ENCODE results near the gene ARIH1. TPM values are rescaled to one million over a fixed set of nuclear protein-coding genes. Genes with fewer than 3 reads are reported as not detected.
"Not testable (repeated sequence)": the region's sequence is repeated elsewhere in the genome, so short reads cannot be mapped to it uniquely, and the experiment has no call there.

The ARIH1 gene
- 100 to 1,000 TPM; 133 to 138 TPM for total RNA-seq

- Mint-ChIP-seq H3K27me3 (no peaks in the 10 kb centered on the region), H3K9me3 (no peaks in the 10 kb centered on the region), H3K4me1 (peaks cover 43% of the 10 kb centered on the region), H3K27ac (peak within 1 kb of the TSS; percentile 98), H3K36me3 (ENCODE audit: low read depth) (peaks cover 34% of the 10 kb centered on the region), H3K4me3 (peak within 1 kb of the TSS; percentile 91)
- CTCF ChIA-PET: interaction anchor here (0.9 to 2.2 kb wide), 12 partner anchors 8 to 311 kb away, joined by 3 to 44 read pairs (median 4); no protein-coding TSS in a partner anchor
- DNase-seq: peak; percentile 95
- POLR2A ChIA-PET: interaction anchor here (0.7 to 4.3 kb wide), 20 partner anchors 9 to 313 kb away, joined by 3 to 86 read pairs (median 5); partner anchors contain the start of genes BBS4, HEXA, HIGD2B and PKM
These were observed at the start of gene ARIH1 for GRCh38 chr15:72473614-72474465. ARIH1 (plus strand) TSS chr15:72474330; CDS start chr15:72474640, 310 bp downstream.

- H3K4me3 Mint-ChIP-seq: no peak overlapping the region
- ChIA-PET POLR2A (no interaction called here), CTCF (no interaction called here)
- no peak for DNase-seq
- H3K4me1 Mint-ChIP-seq: no peaks in the 10 kb centered on the region
- H3K36me3 Mint-ChIP-seq (ENCODE audit: low read depth): peaks cover 2% of the 10 kb centered on the region
- no peak overlapping the region for H3K27ac Mint-ChIP-seq
- H3K27me3 Mint-ChIP-seq: peaks cover 29% of the 10 kb centered on the region
- H3K9me3 Mint-ChIP-seq: peaks cover 5% of the 10 kb centered on the region
These were observed 47.4 kb upstream of the ARIH1 start for GRCh38 chr15:72426753-72427152.

DNA sequence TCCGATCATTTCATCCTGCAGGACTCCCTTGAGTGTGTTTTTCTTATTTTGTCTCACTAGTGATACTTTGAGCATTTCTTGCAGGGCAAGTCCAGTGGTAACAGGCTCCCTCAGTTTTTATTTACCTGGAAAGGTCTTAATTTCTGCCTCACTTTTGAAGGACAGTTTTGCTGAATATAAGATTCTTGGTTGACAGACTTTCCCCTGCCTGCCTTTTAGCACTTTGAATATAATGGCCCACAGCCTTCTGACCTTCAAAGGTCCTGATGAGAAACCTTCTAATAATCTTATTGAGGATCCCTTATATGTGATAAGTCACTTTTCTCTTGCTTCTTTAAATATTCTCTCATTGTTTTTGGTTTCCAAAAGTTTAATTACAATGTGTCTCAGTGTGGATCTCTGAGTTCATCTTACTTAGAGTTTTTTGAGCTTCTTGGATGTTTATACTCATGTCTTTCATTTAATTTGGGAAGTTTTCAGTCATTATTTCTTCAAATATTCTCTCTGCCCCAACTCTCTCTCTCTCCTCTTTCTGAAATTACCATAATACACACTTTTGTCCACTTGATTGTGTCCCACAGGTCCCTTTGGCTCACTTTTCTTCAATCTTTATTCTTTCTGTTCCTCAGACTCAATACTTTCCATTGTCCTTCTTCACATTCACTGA is 36.3 kb upstream of the ARIH1 start:
- H3K27ac Mint-ChIP-seq: no peak overlapping the region
- H3K9me3 Mint-ChIP-seq: peaks cover 8% of the 10 kb centered on the region
- peaks cover 27% of the 10 kb centered on the region for H3K27me3 Mint-ChIP-seq
- no peaks in the 10 kb centered on the region for H3K4me1 Mint-ChIP-seq
- ChIA-PET POLR2A (no interaction called here), CTCF (interaction anchor here (0.7 to 1.1 kb wide), 2 partner anchors 281 to 599 kb away, joined by 3 read pairs; no protein-coding TSS in a partner anchor)
- H3K4me3 Mint-ChIP-seq: no peak overlapping the region
- H3K36me3 Mint-ChIP-seq (ENCODE audit: low read depth): peaks cover 4% of the 10 kb centered on the region
- DNase-seq: no peak

- POLR2A ChIA-PET, CTCF ChIA-PET: not testable (repeated sequence)
These were observed 31.3 kb upstream of the ARIH1 start for GRCh38 chr15:72442848-72443247.

DNA sequence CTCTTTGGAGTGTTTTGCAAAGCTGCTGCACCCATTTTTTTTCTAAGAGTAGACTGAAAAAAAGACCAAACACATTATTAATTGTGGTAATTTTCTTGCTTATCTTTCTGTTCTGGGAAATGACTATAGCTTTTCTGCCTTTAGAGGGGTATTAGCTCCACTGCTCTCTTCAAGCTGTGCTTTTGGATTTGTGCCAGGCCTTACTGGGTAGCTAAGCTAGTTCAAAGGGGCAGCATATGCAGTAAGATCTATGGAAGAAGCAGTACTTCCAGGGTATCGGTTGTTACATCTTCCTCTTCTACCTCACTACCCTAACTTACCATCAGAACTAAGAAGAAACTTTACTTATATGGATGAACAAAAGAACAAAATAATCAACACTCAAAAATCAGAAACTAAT is 28.7 kb upstream of the ARIH1 start:
- CTCF ChIA-PET: no interaction called here
- no peak overlapping the region for H3K27ac Mint-ChIP-seq
- no peaks in the 10 kb centered on the region for H3K9me3 Mint-ChIP-seq
- no peak overlapping the region for H3K4me3 Mint-ChIP-seq
- no peaks in the 10 kb centered on the region for H3K4me1 Mint-ChIP-seq
- H3K27me3 Mint-ChIP-seq: peaks cover 8% of the 10 kb centered on the region
- POLR2A ChIA-PET: no interaction called here
- no peak for DNase-seq
- H3K36me3 Mint-ChIP-seq (ENCODE audit: low read depth): no peaks in the 10 kb centered on the region

More at GRCh38 chr15:72442848-72443247, 31.3 kb upstream of the ARIH1 start:
- not testable (repeated sequence) for H3K36me3 Mint-ChIP-seq (ENCODE audit: low read depth); H3K4me3 Mint-ChIP-seq; H3K4me1 Mint-ChIP-seq; DNase-seq; H3K27me3 Mint-ChIP-seq; H3K27ac Mint-ChIP-seq; H3K9me3 Mint-ChIP-seq

- Mint-ChIP-seq H3K4me1 (no peaks in the 10 kb centered on the region), H3K27ac (no peak overlapping the region), H3K27me3 (peaks cover 10% of the 10 kb centered on the region), H3K36me3 (ENCODE audit: low read depth) (no peaks in the 10 kb centered on the region), H3K9me3 (no peaks in the 10 kb centered on the region), H3K4me3 (no peak overlapping the region)
- ChIA-PET POLR2A (no interaction called here), CTCF (no interaction called here)
- DNase-seq: no peak
These were observed 23.3 kb upstream of the ARIH1 start for GRCh38 chr15:72450805-72451204.

DNA sequence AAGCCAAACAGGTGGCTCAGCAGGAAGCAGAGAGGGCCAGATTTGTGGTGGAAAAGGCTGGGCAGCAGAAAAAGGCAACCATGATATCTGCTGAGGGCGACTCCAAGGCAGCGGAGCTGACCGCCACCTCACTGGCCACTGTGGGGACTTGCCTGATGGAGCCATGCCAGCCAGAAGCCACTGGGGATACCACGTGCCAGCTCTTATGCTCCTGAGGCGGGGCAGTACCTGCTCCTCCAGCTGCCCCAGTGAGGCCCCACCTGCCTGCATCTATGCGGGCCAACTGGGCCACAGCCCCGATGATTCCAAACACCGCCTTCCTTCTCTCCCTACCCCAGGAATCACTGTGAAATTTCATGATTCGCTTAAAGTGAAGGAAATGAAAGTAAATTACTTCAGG is 22.9 kb upstream of the ARIH1 start:
- H3K9me3 Mint-ChIP-seq: no peaks in the 10 kb centered on the region
- H3K4me1 Mint-ChIP-seq: no peaks in the 10 kb centered on the region
- no peak overlapping the region for H3K4me3 Mint-ChIP-seq
- DNase-seq: no peak
- CTCF ChIA-PET: no interaction called here
- H3K27ac Mint-ChIP-seq: no peak overlapping the region
- H3K27me3 Mint-ChIP-seq: peaks cover 11% of the 10 kb centered on the region
- POLR2A ChIA-PET: no interaction called here
- no peaks in the 10 kb centered on the region for H3K36me3 Mint-ChIP-seq (ENCODE audit: low read depth)

DNA sequence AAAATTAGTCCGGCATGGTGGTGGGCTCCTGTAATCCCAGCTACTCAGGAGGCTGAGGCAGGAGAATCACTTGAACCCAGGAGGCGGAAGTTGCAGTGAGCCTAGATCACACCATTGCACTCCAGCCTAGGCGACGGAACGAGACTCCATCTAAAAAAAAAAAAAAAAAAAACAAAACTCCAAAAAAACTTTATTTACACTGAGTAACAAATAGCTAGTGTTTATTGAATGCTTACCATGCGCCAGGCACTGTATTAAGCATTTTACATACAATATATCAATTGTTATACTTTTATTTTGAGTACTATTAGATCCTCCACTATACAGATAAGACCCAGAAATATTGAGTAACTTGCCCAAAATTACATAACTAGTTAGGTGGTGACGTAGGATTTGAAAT is 17.4 kb upstream of the ARIH1 start:
- H3K36me3 Mint-ChIP-seq (ENCODE audit: low read depth): no peaks in the 10 kb centered on the region
- H3K4me3 Mint-ChIP-seq: no peak overlapping the region
- H3K9me3 Mint-ChIP-seq: no peaks in the 10 kb centered on the region
- peaks cover 3% of the 10 kb centered on the region for H3K4me1 Mint-ChIP-seq
- DNase-seq: no peak
- H3K27ac Mint-ChIP-seq: no peak overlapping the region
- POLR2A ChIA-PET: no interaction called here
- H3K27me3 Mint-ChIP-seq: peaks cover 6% of the 10 kb centered on the region
- CTCF ChIA-PET: no interaction called here

GRCh38 chr15:72460402-72460801 is 13.7 kb upstream of the ARIH1 start:
- no peak for DNase-seq
- CTCF ChIA-PET: interaction anchor here (3.1 to 5.3 kb wide), 2 partner anchors 13 to 15 kb away, joined by 16 to 44 read pairs; partner anchors contain the start of gene ARIH1
- no peaks in the 10 kb centered on the region for H3K9me3 Mint-ChIP-seq
- peaks cover 12% of the 10 kb centered on the region for H3K4me1 Mint-ChIP-seq
- H3K27ac Mint-ChIP-seq: no peak overlapping the region
- no peaks in the 10 kb centered on the region for H3K36me3 Mint-ChIP-seq (ENCODE audit: low read depth)
- H3K4me3 Mint-ChIP-seq: no peak overlapping the region
- POLR2A ChIA-PET: interaction anchor here (6.2 kb wide), 1 partner anchor 14 kb away, joined by 86 read pairs; the partner anchor contains the start of gene ARIH1
- H3K27me3 Mint-ChIP-seq: peaks cover 3% of the 10 kb centered on the region

- ChIA-PET CTCF (interaction anchor here (0.6 to 5.3 kb wide), 3 partner anchors 9 to 151 kb away, joined by 3 to 44 read pairs (median 4); partner anchors contain the start of gene ARIH1), POLR2A (interaction anchor here (4.8 to 6.2 kb wide), 2 partner anchors 10 to 87 kb away, joined by 26 to 86 read pairs; partner anchors contain the start of genes ARIH1 and HEXA)
- H3K27ac Mint-ChIP-seq: no peak overlapping the region
- peaks cover 12% of the 10 kb centered on the region for H3K4me1 Mint-ChIP-seq
- no peak overlapping the region for H3K4me3 Mint-ChIP-seq
- DNase-seq: no peak
- no peaks in the 10 kb centered on the region for H3K36me3 Mint-ChIP-seq (ENCODE audit: low read depth)
- no peaks in the 10 kb centered on the region for H3K27me3 Mint-ChIP-seq
- H3K9me3 Mint-ChIP-seq: no peaks in the 10 kb centered on the region
These were observed 10.4 kb upstream of the ARIH1 start for GRCh38 chr15:72463702-72464101.

DNA sequence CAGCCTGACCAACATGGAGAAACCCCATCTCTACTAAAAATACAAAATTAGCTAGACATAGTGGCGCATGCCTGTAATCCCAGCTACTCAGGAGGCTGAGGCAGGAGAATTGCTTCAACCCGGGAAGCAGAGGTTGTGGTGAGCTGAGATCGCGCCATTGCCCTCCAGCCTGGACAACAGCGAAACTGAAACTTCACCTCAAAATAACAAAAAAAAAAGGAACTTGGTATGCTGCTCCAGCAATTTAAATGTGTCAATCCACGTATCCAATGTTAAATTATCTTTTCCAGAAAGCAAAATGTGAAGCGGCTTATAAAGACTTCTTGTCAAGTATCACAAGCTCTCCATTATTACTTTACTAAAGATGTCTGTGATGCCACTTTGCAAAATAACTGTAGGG is 9.9 kb upstream of the ARIH1 start:
- Mint-ChIP-seq H3K9me3 (no peaks in the 10 kb centered on the region), H3K4me3 (no peak overlapping the region), H3K36me3 (ENCODE audit: low read depth) (no peaks in the 10 kb centered on the region), H3K4me1 (peaks cover 12% of the 10 kb centered on the region), H3K27me3 (no peaks in the 10 kb centered on the region), H3K27ac (no peak overlapping the region)
- CTCF ChIA-PET: interaction anchor here (0.6 to 5.3 kb wide), 3 partner anchors 9 to 151 kb away, joined by 3 to 44 read pairs (median 4); partner anchors contain the start of gene ARIH1
- DNase-seq: no peak
- POLR2A ChIA-PET: interaction anchor here (4.8 to 6.2 kb wide), 2 partner anchors 10 to 88 kb away, joined by 26 to 86 read pairs; partner anchors contain the start of genes ARIH1 and HEXA

GRCh38 chr15:72468103-72468502 is 6.0 kb upstream of the ARIH1 start:
- CTCF ChIA-PET: interaction anchor here (0.8 kb wide), 1 partner anchor 18 kb away, joined by 3 read pairs; no protein-coding TSS in a partner anchor
- POLR2A ChIA-PET: no interaction called here
- Mint-ChIP-seq H3K27ac (no peak overlapping the region), H3K9me3 (no peaks in the 10 kb centered on the region), H3K36me3 (ENCODE audit: low read depth) (no peaks in the 10 kb centered on the region), H3K4me1 (peaks cover 11% of the 10 kb centered on the region), H3K27me3 (no peaks in the 10 kb centered on the region), H3K4me3 (no peak overlapping the region)
- no peak for DNase-seq
